ENCODE data around the gene EPHA4.

Gene EPHA4

GRCh38 chr2:221501883-221502269, 70.2 kb downstream of the EPHA4 start:
- no peak overlapping the region for H3K4me3 ChIP-seq (ENCODE audit: low read depth, low read length)
- DNase-seq (ENCODE audit: low read depth), result no peak
- TF ChIP-seq CTCF (IDR thresholded peaks at IDR 0.05; ENCODE audit: low read depth, low read length, missing control alignments), result no peak

GRCh38 chr2:221501210-221501882, 70.8 kb downstream of the EPHA4 start:
- TF ChIP-seq CTCF (IDR thresholded peaks at IDR 0.05; ENCODE audit: low read depth, low read length, missing control alignments), result no peak
- DNase-seq (ENCODE audit: low read depth), result no peak
- H3K4me3 ChIP-seq (ENCODE audit: low read depth, low read length), result no peak overlapping the region

GRCh38 chr2:221500501-221501209, 71.4 kb downstream of the EPHA4 start:
- no peak for DNase-seq (ENCODE audit: low read depth)
- no peak overlapping the region for H3K4me3 ChIP-seq (ENCODE audit: low read depth, low read length)
- TF ChIP-seq CTCF (IDR thresholded peaks at IDR 0.05; ENCODE audit: low read depth, low read length, missing control alignments), result no peak

GRCh38 chr2:221495731-221496130, 76.4 kb downstream of the EPHA4 start:
- TF ChIP-seq CTCF (IDR thresholded peaks at IDR 0.05; ENCODE audit: low read depth, low read length, missing control alignments), result no peak
- no peak overlapping the region for H3K4me3 ChIP-seq (ENCODE audit: low read depth, low read length)
- DNase-seq (ENCODE audit: low read depth), result no peak

GRCh38 chr2:221494556-221494955, 77.5 kb downstream of the EPHA4 start:
- TF ChIP-seq CTCF (IDR thresholded peaks at IDR 0.05; ENCODE audit: low read depth, low read length, missing control alignments), result no peak
- no peak for DNase-seq (ENCODE audit: low read depth)
- H3K4me3 ChIP-seq (ENCODE audit: low read depth, low read length), result no peak overlapping the region

- DNase-seq (ENCODE audit: low read depth), result no peak
- TF ChIP-seq CTCF (IDR thresholded peaks at IDR 0.05; ENCODE audit: low read depth, low read length, missing control alignments), result no peak
- no peak overlapping the region for H3K4me3 ChIP-seq (ENCODE audit: low read depth, low read length)
Measured at GRCh38 chr2:221493391-221493790, 78.7 kb downstream of the EPHA4 start.

- no peak overlapping the region for H3K4me3 ChIP-seq (ENCODE audit: low read depth, low read length)
- TF ChIP-seq CTCF (IDR thresholded peaks at IDR 0.05; ENCODE audit: low read depth, low read length, missing control alignments), result no peak
- no peak for DNase-seq (ENCODE audit: low read depth)
Measured at GRCh38 chr2:221492636-221493035, 79.5 kb downstream of the EPHA4 start.

All from GM12864 (cell line).